ENCODE results near the gene RBM26. TPM values are rescaled to one million over a fixed set of nuclear protein-coding genes. Genes with fewer than 3 reads are reported as not detected.

Gene RBM26
- total RNA-seq, 1 donor from 2014 or later, result 42.0 TPM

GRCh38 chr13:79419365-79419764 is 13.3 kb upstream of the RBM26 start:
- TF ChIP-seq, protein P1, sequence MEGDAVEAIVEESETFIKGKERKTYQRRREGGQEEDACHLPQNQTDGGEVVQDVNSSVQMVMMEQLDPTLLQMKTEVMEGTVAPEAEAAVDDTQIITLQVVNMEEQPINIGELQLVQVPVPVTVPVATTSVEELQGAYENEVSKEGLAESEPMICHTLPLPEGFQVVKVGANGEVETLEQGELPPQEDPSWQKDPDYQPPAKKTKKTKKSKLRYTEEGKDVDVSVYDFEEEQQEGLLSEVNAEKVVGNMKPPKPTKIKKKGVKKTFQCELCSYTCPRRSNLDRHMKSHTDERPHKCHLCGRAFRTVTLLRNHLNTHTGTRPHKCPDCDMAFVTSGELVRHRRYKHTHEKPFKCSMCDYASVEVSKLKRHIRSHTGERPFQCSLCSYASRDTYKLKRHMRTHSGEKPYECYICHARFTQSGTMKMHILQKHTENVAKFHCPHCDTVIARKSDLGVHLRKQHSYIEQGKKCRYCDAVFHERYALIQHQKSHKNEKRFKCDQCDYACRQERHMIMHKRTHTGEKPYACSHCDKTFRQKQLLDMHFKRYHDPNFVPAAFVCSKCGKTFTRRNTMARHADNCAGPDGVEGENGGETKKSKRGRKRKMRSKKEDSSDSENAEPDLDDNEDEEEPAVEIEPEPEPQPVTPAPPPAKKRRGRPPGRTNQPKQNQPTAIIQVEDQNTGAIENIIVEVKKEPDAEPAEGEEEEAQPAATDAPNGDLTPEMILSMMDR (IDR thresholded peaks at IDR 0.05), result no peak

DNA sequence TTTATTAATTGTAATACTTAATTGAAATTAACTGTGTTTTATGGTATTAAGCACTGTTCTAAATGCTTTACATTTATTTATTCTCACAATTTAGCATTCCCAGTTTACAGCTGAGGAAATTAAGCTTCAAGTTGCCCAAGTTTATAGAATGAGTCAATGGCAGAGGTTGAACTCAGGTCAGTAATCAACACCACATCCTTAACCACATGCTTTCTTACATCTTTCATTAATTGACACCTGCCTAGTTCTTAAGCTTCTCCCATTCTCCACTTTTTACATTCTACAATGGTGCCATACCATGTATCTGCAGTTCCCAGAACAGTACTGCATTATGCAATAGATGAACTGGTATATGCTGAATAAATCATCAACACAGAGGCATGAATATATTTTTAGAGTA is 11.7 kb upstream of the RBM26 start:
- ATAC-seq (no peak), DNase-seq (no peak)
- TF ChIP-seq, protein P1 (IDR thresholded peaks at IDR 0.05), result no peak
- H3K27ac ChIP-seq, result no peak overlapping the region
- intact Hi-C loops (cut with DNase I), result no loop called here
- H3K4me3 ChIP-seq, result no peak overlapping the region
- no peaks in the 10 kb centered on the region for H3K27me3 ChIP-seq
- H3K4me1 ChIP-seq, result no peaks in the 10 kb centered on the region
- no peaks in the 10 kb centered on the region for H3K9me3 ChIP-seq
- no peaks in the 10 kb centered on the region for H3K36me3 ChIP-seq

More at GRCh38 chr13:79419365-79419764, 13.3 kb upstream of the RBM26 start:
- H3K4me1 ChIP-seq, result no peaks in the 10 kb centered on the region
- H3K27ac ChIP-seq, result no peak overlapping the region
- no peaks in the 10 kb centered on the region for H3K27me3 ChIP-seq
- H3K9me3 ChIP-seq, result no peaks in the 10 kb centered on the region
- peak; percentile 28 for ATAC-seq
- H3K36me3 ChIP-seq, result no peaks in the 10 kb centered on the region
- intact Hi-C loops (cut with DNase I), result no loop called here
- DNase-seq, result no peak
- H3K4me3 ChIP-seq, result no peak overlapping the region

DNA sequence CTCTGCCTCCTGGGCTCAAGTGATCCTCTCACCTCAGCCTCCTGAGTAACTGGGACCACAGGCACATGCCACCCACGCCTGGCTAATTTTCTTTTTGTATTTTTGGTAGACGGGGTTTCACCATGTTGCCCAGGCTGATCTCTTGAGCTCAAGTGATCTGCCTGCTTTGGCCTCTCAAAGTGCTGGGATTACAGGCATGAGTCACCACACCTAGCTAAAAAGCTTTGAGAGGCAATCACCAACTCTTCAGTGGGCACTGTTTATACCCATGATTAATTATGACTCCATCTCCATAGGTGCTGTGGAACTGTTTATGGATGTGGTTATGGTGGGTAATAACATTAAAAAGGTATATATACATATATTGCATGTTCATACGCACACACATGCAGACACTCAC is 7.5 kb upstream of the RBM26 start:
- H3K9me3 ChIP-seq, result no peaks in the 10 kb centered on the region
- TF ChIP-seq, protein P1 (IDR thresholded peaks at IDR 0.05), result no peak
- no peak overlapping the region for H3K27ac ChIP-seq
- ATAC-seq (no peak), DNase-seq (no peak)
- H3K4me3 ChIP-seq, result no peak overlapping the region
- intact Hi-C loops (cut with DNase I), result no loop called here
- H3K36me3 ChIP-seq, result no peaks in the 10 kb centered on the region
- no peaks in the 10 kb centered on the region for H3K27me3 ChIP-seq
- H3K4me1 ChIP-seq, result no peaks in the 10 kb centered on the region

GRCh38 chr13:79409828-79410227 is 3.8 kb upstream of the RBM26 start:
- TF ChIP-seq, protein P1 (IDR thresholded peaks at IDR 0.05), result no peak
- Histone ChIP-seq H3K4me3 (no peak overlapping the region), H3K36me3 (no peaks in the 10 kb centered on the region), H3K27me3 (no peaks in the 10 kb centered on the region), H3K4me1 (no peaks in the 10 kb centered on the region), H3K9me3 (no peaks in the 10 kb centered on the region), H3K27ac (no peak overlapping the region)
- intact Hi-C loops (cut with DNase I), result no loop called here
- no peak for ATAC-seq
- no peak for DNase-seq

GRCh38 chr13:79407349-79407979 is 1.4 kb upstream of the RBM26 start:
- no peak for DNase-seq
- H3K27me3 ChIP-seq, result no peaks in the 10 kb centered on the region
- intact Hi-C loops (cut with DNase I), result no loop called here
- TF ChIP-seq, protein P1 (IDR thresholded peaks at IDR 0.05), result no peak
- H3K4me1 ChIP-seq, result peaks cover 20% of the 10 kb centered on the region
- no peaks in the 10 kb centered on the region for H3K36me3 ChIP-seq
- H3K9me3 ChIP-seq, result no peaks in the 10 kb centered on the region
- no peak overlapping the region for H3K27ac ChIP-seq
- ATAC-seq, result no peak
- H3K4me3 ChIP-seq, result peak overlapping the region; percentile 74

DNA sequence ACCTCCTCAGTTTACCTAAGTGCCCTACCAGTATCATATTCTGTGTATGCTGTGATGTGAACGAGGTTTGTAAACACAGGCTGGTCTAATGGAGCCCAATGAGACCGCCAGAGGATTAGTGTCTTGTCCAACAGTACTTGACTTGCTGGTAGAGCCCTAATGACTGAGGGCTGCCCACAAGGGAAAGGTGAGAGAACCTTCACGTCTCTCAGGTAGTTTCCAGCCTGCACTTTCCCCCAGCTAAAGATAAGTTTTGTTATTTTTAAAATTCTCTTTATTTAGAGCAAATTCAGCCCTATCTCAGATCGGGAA is 498 bp upstream of the RBM26 start:
- Histone ChIP-seq H3K9me3 (no peaks in the 10 kb centered on the region), H3K27me3 (no peaks in the 10 kb centered on the region), H3K27ac (peak overlapping the region; percentile 96), H3K4me3 (peak overlapping the region; percentile 74), H3K4me1 (peaks cover 25% of the 10 kb centered on the region), H3K36me3 (no peaks in the 10 kb centered on the region)
- ATAC-seq, result no peak
- TF ChIP-seq, protein P1 (IDR thresholded peaks at IDR 0.05), result no peak
- intact Hi-C loops (cut with DNase I), result no loop called here
- no peak for DNase-seq

Measured in upper lobe of right lung (tissue), 1 donor.